IMR-90 (cell line): ENCODE data around the gene CA12. TPM values are rescaled to one million over a fixed set of nuclear protein-coding genes. Genes with fewer than 3 reads are reported as not detected.

Experiments
- ATAC-seq: fragments of 200-7000 bp; cut with Tn5 transposase; 2 replicates; pipeline ENCODE4 v1.9.1; 2020; ENCODE audit warnings: low read depth, mild to moderate bottlenecking, moderate library complexity
- BruUV-seq: library from RNA; stranded (reverse); fragments of 400-500 nt; replicated peaks from 2 replicates; lab custom pipeline; 2021; lab: Mats Ljungman, UMichigan
- CTCF ChIA-PET: fragments of 300-600 bp; formaldehyde crosslinking; extraction: SDS; loops from one replicate; lab custom pipeline; 2021; ENCODE audit warnings: antibody characterized with exemption; lab: Yijun Ruan, JAX
- POLR2A ChIA-PET: fragments of 300-600 bp; sonication (Branson Sonifier 250); formaldehyde crosslinking; loops from one replicate; lab custom pipeline; 2022; ENCODE audit warnings: antibody characterized with exemption; ENCODE audit not compliant: unreplicated experiment; lab: Charles Lee
- DNase-seq: peaks from one replicate; pipeline ENCODE4 v3.0.0; 2013
- H2AFZ ChIP-seq: replicated peaks from 2 replicates; pipeline ENCODE3; 2013; ENCODE audit warnings: low read length, mild to moderate bottlenecking; ENCODE audit not compliant: poor library complexity
- H2AK5ac ChIP-seq: 2 replicates; pipeline ENCODE4 v1.6.1; 2013; ENCODE audit warnings: low read depth, low read length, inconsistent platforms
- H2AK9ac ChIP-seq: replicated peaks from 2 replicates; pipeline ENCODE3; 2013; ENCODE audit warnings: mild to moderate bottlenecking, low read depth, low read length, moderate library complexity; ENCODE audit not compliant: poor library complexity
- H2BK120ac ChIP-seq: 2 replicates; pipeline ENCODE4 v1.6.1; 2013; ENCODE audit warnings: low read depth, low read length, inconsistent platforms
- H2BK15ac ChIP-seq: 3 replicates; pipeline ENCODE4 v1.6.1; 2013; ENCODE audit warnings: low read depth, low read length, inconsistent platforms
- H2BK20ac ChIP-seq: 2 replicates; pipeline ENCODE4 v1.6.1; 2013; ENCODE audit warnings: low read depth, mild to moderate bottlenecking, inconsistent platforms, low read length, moderate library complexity
- H2BK5ac ChIP-seq: 2 replicates; pipeline ENCODE4 v1.6.1; 2013; ENCODE audit warnings: mild to moderate bottlenecking, low read depth, low read length, inconsistent platforms; ENCODE audit not compliant: poor library complexity, severe bottlenecking
- H3K14ac ChIP-seq: replicated peaks from 2 replicates; pipeline ENCODE4 v1.6.1; 2013; ENCODE audit warnings: low read depth, low read length, inconsistent platforms
- H3K18ac ChIP-seq: 2 replicates; pipeline ENCODE4 v1.6.1; 2013; ENCODE audit warnings: low read depth, low read length, control low read depth
- H3K23ac ChIP-seq: 2 replicates; pipeline ENCODE4 v1.6.1; 2013; ENCODE audit warnings: low read depth, low read length, inconsistent platforms
- H3K27ac ChIP-seq: 2 replicates; pipeline ENCODE4 v1.5.1; 2013; ENCODE audit warnings: mild to moderate bottlenecking, control low read depth, low read length; ENCODE audit not compliant: insufficient read depth
- H3K27me3 ChIP-seq: 2 replicates; pipeline ENCODE4 v1.6.1; 2013; ENCODE audit warnings: low read length; ENCODE audit not compliant: control insufficient read depth, insufficient read depth
- H3K36me3 ChIP-seq: 2 replicates; pipeline ENCODE4 v1.6.1; 2013; ENCODE audit warnings: low read length, mixed read lengths; ENCODE audit not compliant: control insufficient read depth, insufficient read depth
- H3K4ac ChIP-seq: 2 replicates; pipeline ENCODE4 v1.6.1; 2013; ENCODE audit warnings: low read depth, low read length, inconsistent platforms
- H3K4me1 ChIP-seq: 2 replicates; pipeline ENCODE4 v1.6.1; 2013; ENCODE audit warnings: low read length, mixed read lengths; ENCODE audit not compliant: control insufficient read depth, insufficient read depth
- H3K4me2 ChIP-seq: 2 replicates; pipeline ENCODE4 v1.6.1; 2013; ENCODE audit warnings: low read depth, mild to moderate bottlenecking, control low read depth, low read length, moderate library complexity
- H3K4me3 ChIP-seq: 2 replicates; pipeline ENCODE4 v1.5.1; 2013; ENCODE audit warnings: low read depth, mild to moderate bottlenecking, control low read depth, low read length, moderate library complexity; ENCODE audit not compliant: insufficient read depth
- H3K56ac ChIP-seq: 2 replicates; pipeline ENCODE4 v1.6.1; 2013; ENCODE audit warnings: low read length, inconsistent platforms; ENCODE audit not compliant: insufficient read depth; ENCODE audit errors: extremely low read depth
- H3K79me1 ChIP-seq, 2 experiments: 2 replicates each; pipeline ENCODE4 v1.6.1; 2013; ENCODE audit warnings: low read length in 2 of 2, inconsistent platforms in 1 of 2, low read depth in 1 of 2
- H3K9ac ChIP-seq: 2 replicates; pipeline ENCODE4 v1.6.1; 2013; ENCODE audit warnings: low read depth, low read length, control low read depth
- H3K9me1 ChIP-seq: 2 replicates; pipeline ENCODE4 v1.6.1; 2013; ENCODE audit warnings: low read length, inconsistent platforms; ENCODE audit not compliant: insufficient read depth
- H3K9me3 ChIP-seq: 2 replicates; pipeline ENCODE4 v1.6.1; 2013; ENCODE audit warnings: low read length; ENCODE audit not compliant: control insufficient read depth, insufficient read depth
- H4K20me1 ChIP-seq: 2 replicates; pipeline ENCODE4 v1.6.1; 2013; ENCODE audit warnings: low read length, inconsistent platforms; ENCODE audit not compliant: insufficient read depth
- H4K5ac ChIP-seq: 2 replicates; pipeline ENCODE4 v1.6.1; 2013; ENCODE audit warnings: mild to moderate bottlenecking, low read depth, low read length, control low read depth
- H4K8ac ChIP-seq, 2 experiments: 2 replicates each; pipeline ENCODE4 v1.6.1; 2013; ENCODE audit warnings: low read depth in 2 of 2, low read length in 2 of 2, control low read depth in 1 of 2, inconsistent platforms in 1 of 2
- H4K91ac ChIP-seq: 2 replicates; pipeline ENCODE4 v1.6.1; 2013; ENCODE audit warnings: low read depth, low read length, inconsistent platforms; ENCODE audit not compliant: insufficient read depth
- CEBPB ChIP-seq: IDR thresholded peaks from 2 replicates; pipeline ENCODE4 v1.6.1; 2012; ENCODE audit warnings: low read depth, low read length, improper control_type of control experiment
- CHD1 ChIP-seq: IDR thresholded peaks from 2 replicates; pipeline ENCODE4 v1.6.1; 2012; ENCODE audit warnings: low read depth, low read length, improper control_type of control experiment
- CTCF ChIP-seq: conservative IDR thresholded peaks from 2 replicates; pipeline ENCODE4 v1.5.1; 2012; ENCODE audit warnings: mild to moderate bottlenecking, low read depth, low read length, improper control_type of control experiment
- ELK1 ChIP-seq: fragments of 150-350 bp; IDR thresholded peaks from 2 replicates; pipeline ENCODE4 v1.6.1; 2016; ENCODE audit warnings: low read depth, mild to moderate bottlenecking, low read length, moderate library complexity, borderline replicate concordance
- FOS ChIP-seq: fragments of 150-350 bp; IDR thresholded peaks from 2 replicates; pipeline ENCODE4 v1.6.1; 2016; ENCODE audit warnings: low read depth, low read length
- MAFK ChIP-seq: IDR thresholded peaks from 2 replicates; pipeline ENCODE4 v1.6.1; 2012; ENCODE audit warnings: low read depth, low read length, improper control_type of control experiment
- MAZ ChIP-seq: IDR thresholded peaks from 2 replicates; pipeline ENCODE4 v1.6.1; 2012; ENCODE audit warnings: low read depth, mild to moderate bottlenecking, low read length, improper control_type of control experiment, moderate library complexity, borderline replicate concordance
- POLR2A ChIP-seq: IDR thresholded peaks from 2 replicates; pipeline ENCODE4 v1.6.1; 2012; ENCODE audit warnings: mild to moderate bottlenecking, low read depth, low read length
- RAD21 ChIP-seq: IDR thresholded peaks from 2 replicates; pipeline ENCODE4 v1.6.1; 2012; ENCODE audit warnings: low read length, improper control_type of control experiment
- RCOR1 ChIP-seq: IDR thresholded peaks from 2 replicates; pipeline ENCODE4 v1.6.1; 2012; ENCODE audit warnings: mild to moderate bottlenecking, low read length, improper control_type of control experiment; ENCODE audit not compliant: insufficient replicate concordance
- RFX5 ChIP-seq: IDR thresholded peaks from 2 replicates; pipeline ENCODE4 v1.8.0; 2012; ENCODE audit warnings: low read depth, mild to moderate bottlenecking, low read length, moderate library complexity
- SMC3 ChIP-seq: fragments of 150-350 bp; IDR thresholded peaks from 2 replicates; pipeline ENCODE4 v1.6.1; 2016; ENCODE audit warnings: low read depth, mild to moderate bottlenecking, antibody characterized with exemption, low read length, moderate library complexity
- WGBS, 2 experiments: methylation state at CpG; one replicate each; pipeline versions ENCODE4 v1.1.5 to v1.1.7; 2013; ENCODE audit warnings: missing lambda C conversion rate in 2 of 2; ENCODE audit not compliant: insufficient read length in 1 of 2; ENCODE audit errors: extremely low coverage in 2 of 2; 5-methylcytosine and 5-hydroxymethylcytosine counted together
- dilution Hi-C: fragments of 300-500 bp; cut with HindIII; formaldehyde crosslinking; loops from one replicate; pipeline ENCODE4 v1.14.3; 2018; ENCODE audit warnings: low sequenced_read_pairs; ENCODE audit not compliant: unreplicated experiment
- in situ Hi-C: fragments of 300-500 bp; cut with MboI; formaldehyde crosslinking; loops from 3 replicates; pipeline ENCODE4 v1.14.3; 2019; ENCODE audit warnings: low sequenced_read_pairs, inconsistent platforms, mixed read lengths
- intact Hi-C: fragments of 100-400 bp; cut with micrococcal nuclease; formaldehyde crosslinking; loops from 2 replicates; pipeline ENCODE4 v1.10.0; 2022
- polyA plus RNA-seq, 3 experiments: library from polyadenylated mRNA; depleted of rRNA; stranded (reverse); fragments of >200 nt; gene quantifications; 2 replicates each; pipeline ENCODE4 v1.2.3, GENCODE V29; 2012; ENCODE audit warnings: low replicate concordance in 1 of 3
- total RNA-seq: library from RNA; depleted of rRNA; stranded (reverse); fragments of >200 nt; gene quantifications from 2 replicates; pipeline ENCODE4 v1.2.3, GENCODE V29; 2012

The CA12 gene
- total and polyA plus RNA-seq, 2 of the 4 experiments (the other 2 are of a cell fraction) = 33.7 to 52.6 TPM

- peak overlapping the region; percentile 83 for H2AK9ac ChIP-seq
- H3K9me1 ChIP-seq = peaks cover 30% of the 10 kb centered on the region
- peak overlapping the region; percentile 98 for H2AK5ac ChIP-seq
- peak overlapping the region; percentile 46 for H3K14ac ChIP-seq
- no peaks in the 10 kb centered on the region for H3K36me3 ChIP-seq
- H3K9me3 ChIP-seq = no peaks in the 10 kb centered on the region
- peak overlapping the region; percentile 58 for H3K18ac ChIP-seq
- H4K8ac ChIP-seq = peak overlapping the region; percentile 44 to 96; a peak in 3 of 4 replicates
- no peak overlapping the region for H3K4me3 ChIP-seq
- peak overlapping the region; percentile 53 for H3K4ac ChIP-seq
- no peak overlapping the region for H3K9ac ChIP-seq
- no peak overlapping the region for H3K56ac ChIP-seq
- WGBS, 2 experiments = 91% methylated on average over 5 of the region's 9 CpGs; no CpG with 5 or more reads in 1 of the 2 experiments
- H2AFZ ChIP-seq = peak overlapping the region; percentile 49
- H4K20me1 ChIP-seq = no peaks in the 10 kb centered on the region
- peak overlapping the region; percentile 48; the same call in 1 of the 2 replicates for H3K23ac ChIP-seq
- H4K5ac ChIP-seq = peak overlapping the region; percentile 58
- H4K91ac ChIP-seq = peak overlapping the region; percentile 99
- no peak for DNase-seq
- no peak for ATAC-seq
- no peaks in the 10 kb centered on the region for H3K27me3 ChIP-seq
- dilution Hi-C loops (no loop called here), intact Hi-C loops (no loop called here), in situ Hi-C loops (no loop called here)
- BruUV-seq = no TSS peak
- peaks cover 33% of the 10 kb centered on the region for H3K4me1 ChIP-seq
- no peak overlapping the region for H3K4me2 ChIP-seq
- CTCF ChIA-PET = no interaction called here
- TF ChIP-seq MAFK (no peak), SMC3 (no peak), CTCF (no peak), CHD1 (no peak), FOS (no peak), RAD21 (no peak), ELK1 (no peak), RCOR1 (no peak), RFX5 (no peak), CEBPB (no peak), MAZ (no peak), POLR2A (no peak)
- H2BK20ac ChIP-seq = peak overlapping the region; percentile 92
- peak overlapping the region; percentile 98 for H2BK120ac ChIP-seq
- POLR2A ChIA-PET = no interaction called here
- H2BK5ac ChIP-seq = peak overlapping the region; percentile 99
- H3K79me1 ChIP-seq = peaks cover 11 to 13% of the 10 kb centered on the region in 2 experiments; a peak in 3 of 4 replicates
- H2BK15ac ChIP-seq = peak overlapping the region; percentile 92; the same call in 2 of the 3 replicates
- peak overlapping the region; percentile 42 for H3K27ac ChIP-seq
Observed at GRCh38 chr15:63373866-63374548, 7.6 kb downstream of the CA12 start.
